Caco-2 (cell line): ENCODE results near the gene HLX. TPM values are rescaled to one million over a fixed set of nuclear protein-coding genes. Genes with fewer than 3 reads are reported as not detected.

Source experiments
- BruUV-seq: library from RNA; stranded (reverse); fragments of 400-500 nt; replicated peaks from 2 replicates; lab custom pipeline; 2021; lab: Mats Ljungman, UMichigan
- CTCF ChIA-PET: fragments of 300-600 bp; sonication (Branson Sonifier 250); formaldehyde crosslinking; loops from one replicate; lab custom pipeline; 2022; ENCODE audit warnings: antibody characterized with exemption; lab: Charles Lee
- POLR2A ChIA-PET: fragments of 300-600 bp; sonication (Branson Sonifier 250); formaldehyde crosslinking; loops from one replicate; lab custom pipeline; 2022; ENCODE audit warnings: antibody characterized with exemption; lab: Charles Lee
- DNase-seq, 2 experiments: peaks; one replicate each; pipeline versions ENCODE4 v3.0.0 to v3.0.0-alpha.2; 2020 to 2022
- H3K27me3 ChIP-seq: replicated peaks from 2 replicates; pipeline ENCODE4 v1.6.0; 2011; ENCODE audit warnings: low read length; ENCODE audit not compliant: control insufficient read depth, insufficient read depth
- H3K36me3 ChIP-seq: 2 replicates; pipeline ENCODE4 v1.5.1; 2011; ENCODE audit warnings: low read length; ENCODE audit not compliant: control insufficient read depth, insufficient read depth
- H3K4me1 ChIP-seq: fragments of 250-450 bp; sonication (Bioruptor Pico); 2 replicates; pipeline ENCODE4 v1.5.1; 2020; ENCODE audit warnings: mild to moderate bottlenecking
- H3K4me3 ChIP-seq: 2 replicates; pipeline ENCODE4 v1.5.1; 2011; ENCODE audit warnings: low read depth, mild to moderate bottlenecking, control low read depth, low read length
- H3K9me3 ChIP-seq: fragments of 250-450 bp; sonication (Bioruptor Pico); 2 replicates; pipeline ENCODE4 v1.5.1; 2020; ENCODE audit warnings: mild to moderate bottlenecking, moderate library complexity
- H3K27ac Mint-ChIP-seq: one replicate; pipeline ENCODE4 v1.8.0; 2022; ENCODE audit warnings: mixed read lengths; ENCODE audit not compliant: unreplicated experiment
- H3K27me3 Mint-ChIP-seq: one replicate; pipeline ENCODE4 v1.8.0; 2022; ENCODE audit warnings: mixed read lengths; ENCODE audit not compliant: insufficient read depth, unreplicated experiment
- H3K36me3 Mint-ChIP-seq: one replicate; pipeline ENCODE4 v1.8.0; 2022; ENCODE audit warnings: mild to moderate bottlenecking, mixed read lengths; ENCODE audit not compliant: insufficient read depth, unreplicated experiment
- H3K4me1 Mint-ChIP-seq: one replicate; pipeline ENCODE4 v1.8.0; 2022; ENCODE audit warnings: low read depth, mixed read lengths; ENCODE audit not compliant: unreplicated experiment
- H3K4me3 Mint-ChIP-seq: one replicate; pipeline ENCODE4 v1.8.0; 2022; ENCODE audit warnings: mild to moderate bottlenecking, moderate library complexity, mixed read lengths; ENCODE audit not compliant: unreplicated experiment
- H3K9me3 Mint-ChIP-seq: one replicate; pipeline ENCODE4 v1.8.0; 2022; ENCODE audit warnings: mixed read lengths; ENCODE audit not compliant: unreplicated experiment
- CTCF ChIP-seq, 2 experiments: fragments of 200-600 bp in 1 of 2; IDR thresholded peaks; 1 replicate in 1 of 2; 2 replicates in 1 of 2; pipeline versions ENCODE4 v1.5.1 to v1.8.0; 2011 to 2022; ENCODE audit warnings: antibody characterized with exemption in 1 of 2, control low read depth in 1 of 2, inconsistent platforms in 1 of 2, low read depth in 1 of 2, low read length in 1 of 2, mild to moderate bottlenecking in 1 of 2, moderate library complexity in 1 of 2; ENCODE audit not compliant: insufficient read depth in 1 of 2, severe bottlenecking in 1 of 2, unreplicated experiment in 1 of 2
- intact Hi-C: fragments of 100-400 bp; cut with micrococcal nuclease; formaldehyde crosslinking; loops from one replicate; pipeline ENCODE4 v1.10.0; 2022; ENCODE audit not compliant: unreplicated experiment
- total RNA-seq: library from RNA; stranded (reverse); gene quantifications from 2 replicates; pipeline ENCODE4 v1.2.3, GENCODE V29; 2022

The HLX gene
- total RNA-seq, 1 experiment from 2014 or later = not detected

GRCh38 chr1:220917535-220918209 lies 38.4 kb downstream of the HLX start:
- ChIA-PET POLR2A (no interaction called here), CTCF (interaction anchor here (0.7 kb wide), 1 partner anchor 53 kb away, joined by 8 read pairs; no protein-coding TSS in a partner anchor)
- H3K27ac Mint-ChIP-seq = no peak overlapping the region
- BruUV-seq = no TSS peak
- Histone ChIP-seq H3K4me1 (no peaks in the 10 kb centered on the region), H3K9me3 (no peaks in the 10 kb centered on the region), H3K27me3 (no peaks in the 10 kb centered on the region), H3K36me3 (no peaks in the 10 kb centered on the region), H3K4me3 (no peak overlapping the region)
- intact Hi-C loops = no loop called here
- H3K4me1 Mint-ChIP-seq = no peaks in the 10 kb centered on the region
- H3K9me3 Mint-ChIP-seq = no peaks in the 10 kb centered on the region
- H3K36me3 Mint-ChIP-seq = no peaks in the 10 kb centered on the region
- H3K4me3 Mint-ChIP-seq = no peak overlapping the region
- H3K27me3 Mint-ChIP-seq = peaks cover 3% of the 10 kb centered on the region
- no peak for TF ChIP-seq CTCF (IDR thresholded peaks at IDR 0.05; ENCODE audit: insufficient read depth in 1 of 2, low read depth in 1 of 2, low read length in 1 of 2, severe bottlenecking in 1 of 2, unreplicated experiment in 1 of 2)
- DNase-seq = no peak

DNA sequence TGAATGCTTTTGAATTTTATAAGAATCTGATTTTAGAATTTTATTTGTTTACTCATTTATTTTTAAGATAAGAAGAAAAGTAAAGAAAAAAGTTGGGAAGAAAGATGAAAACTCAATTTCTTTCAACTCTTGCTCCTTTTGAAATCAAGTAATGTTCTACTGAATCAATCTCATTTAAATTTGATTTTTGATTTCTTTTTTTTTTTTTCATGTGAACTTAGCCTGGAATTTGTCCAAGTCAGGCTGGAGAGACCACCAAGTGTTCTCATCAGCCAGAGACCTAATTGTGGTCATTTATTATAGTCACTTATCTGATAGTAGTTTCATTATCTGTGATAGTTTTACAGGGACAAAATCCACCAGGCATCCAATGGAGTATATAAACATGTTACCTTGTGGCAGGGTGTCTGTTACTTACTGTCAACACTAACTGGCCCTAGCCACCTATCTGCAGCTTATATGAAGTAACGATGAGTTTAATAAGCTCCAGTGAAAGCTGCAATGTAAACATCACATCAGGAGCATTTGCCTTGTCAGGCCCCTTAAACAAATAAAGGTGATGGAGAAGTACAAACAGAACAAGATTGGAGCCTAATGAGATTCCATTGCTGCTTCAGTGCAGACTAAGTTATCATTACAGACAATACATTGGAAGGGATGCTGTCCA lies 39.2 kb downstream of the HLX start:
- Histone ChIP-seq H3K27me3 (no peaks in the 10 kb centered on the region), H3K4me3 (no peak overlapping the region), H3K9me3 (no peaks in the 10 kb centered on the region), H3K4me1 (no peaks in the 10 kb centered on the region), H3K36me3 (no peaks in the 10 kb centered on the region)
- Mint-ChIP-seq H3K4me1 (no peaks in the 10 kb centered on the region), H3K27ac (no peak overlapping the region), H3K36me3 (no peaks in the 10 kb centered on the region), H3K4me3 (no peak overlapping the region), H3K9me3 (no peaks in the 10 kb centered on the region), H3K27me3 (peaks cover 3% of the 10 kb centered on the region)
- BruUV-seq = no TSS peak
- CTCF ChIA-PET = no interaction called here
- POLR2A ChIA-PET = no interaction called here
- intact Hi-C loops = no loop called here
- DNase-seq = no peak
- TF ChIP-seq CTCF (IDR thresholded peaks at IDR 0.05; ENCODE audit: insufficient read depth in 1 of 2, low read depth in 1 of 2, low read length in 1 of 2, severe bottlenecking in 1 of 2, unreplicated experiment in 1 of 2) = no peak

DNA sequence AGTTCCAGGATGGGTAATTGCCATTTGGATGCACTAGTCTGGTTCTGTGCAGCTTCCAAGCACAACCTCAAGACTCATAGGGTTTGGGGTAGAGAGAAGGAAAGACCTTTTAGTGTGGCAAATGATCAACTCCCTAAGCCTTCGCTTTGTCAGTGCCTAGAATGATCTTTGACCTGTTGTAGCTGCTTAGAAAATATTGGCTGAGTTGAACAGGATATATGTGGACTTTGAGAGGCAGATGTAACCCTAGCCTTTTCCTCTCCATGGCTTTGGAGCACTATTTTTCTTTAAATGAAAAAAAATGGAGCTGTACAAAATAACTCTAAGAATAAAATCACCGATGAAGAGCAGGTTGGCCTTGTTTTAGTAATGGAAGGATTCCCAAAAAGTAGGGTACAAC lies 41.7 kb downstream of the HLX start:
- Mint-ChIP-seq H3K36me3 (no peaks in the 10 kb centered on the region), H3K4me1 (no peaks in the 10 kb centered on the region), H3K27ac (no peak overlapping the region), H3K9me3 (no peaks in the 10 kb centered on the region), H3K27me3 (peaks cover 3% of the 10 kb centered on the region), H3K4me3 (no peak overlapping the region)
- intact Hi-C loops = no loop called here
- no peaks in the 10 kb centered on the region for H3K36me3 ChIP-seq
- no peak overlapping the region for H3K4me3 ChIP-seq
- no peaks in the 10 kb centered on the region for H3K4me1 ChIP-seq
- H3K9me3 ChIP-seq = no peaks in the 10 kb centered on the region
- no TSS peak for BruUV-seq
- TF ChIP-seq CTCF (IDR thresholded peaks at IDR 0.05; ENCODE audit: insufficient read depth in 1 of 2, low read depth in 1 of 2, low read length in 1 of 2, severe bottlenecking in 1 of 2, unreplicated experiment in 1 of 2) = no peak
- no peaks in the 10 kb centered on the region for H3K27me3 ChIP-seq
- ChIA-PET POLR2A (no interaction called here), CTCF (no interaction called here)
- no peak for DNase-seq
